ENCODE measurements around the gene MCU. TPM values are rescaled to one million over a fixed set of nuclear protein-coding genes. Genes with fewer than 3 reads are reported as not detected.

MCU gene
- total and polyA plus RNA-seq, 2 experiments from 2014 or later = 31.6 to 41.7 TPM

GRCh38 chr10:72925951-72926465, 234.1 kb downstream of the MCU start:
- Histone ChIP-seq H3K27me3 (no peaks in the 10 kb centered on the region), H3K9me2 (replicated peaks; ENCODE audit: insufficient read depth) (no peaks in the 10 kb centered on the region), H3K4me2 (no peak overlapping the region), H3K4me1 (ENCODE audit: insufficient read depth) (no peaks in the 10 kb centered on the region), H3K79me2 (no peaks in the 10 kb centered on the region), H2AFZ (no peak overlapping the region), H3K9me3 (ENCODE audit: low read depth) (no peaks in the 10 kb centered on the region), H3K36me3 (replicated peaks; ENCODE audit: insufficient read depth, low read depth) (no peaks in the 10 kb centered on the region), H3K4me3 (no peak overlapping the region), H3K27ac (no peak overlapping the region), H4K20me1 (ENCODE audit: insufficient read depth, poor library complexity, severe bottlenecking) (no peaks in the 10 kb centered on the region)
- 87% methylated on average over 3 of the region's 3 CpGs for WGBS (ENCODE audit: low lambda C conversion rate, missing lambda C conversion rate)
- TF ChIP-seq CTCF (IDR thresholded peaks at IDR 0.05; ENCODE audit: poor library complexity) = no peak
- no peak for DNase-seq (ENCODE audit: low spot score)

- Histone ChIP-seq H3K4me2 (no peak overlapping the region), H3K27me3 (no peaks in the 10 kb centered on the region), H3K79me2 (no peaks in the 10 kb centered on the region), H3K4me1 (ENCODE audit: insufficient read depth) (no peaks in the 10 kb centered on the region), H3K9me2 (replicated peaks; ENCODE audit: insufficient read depth) (no peaks in the 10 kb centered on the region), H3K9me3 (ENCODE audit: low read depth) (no peaks in the 10 kb centered on the region), H3K4me3 (no peak overlapping the region), H2AFZ (no peak overlapping the region), H3K27ac (no peak overlapping the region), H3K36me3 (replicated peaks; ENCODE audit: insufficient read depth, low read depth) (no peaks in the 10 kb centered on the region), H4K20me1 (ENCODE audit: insufficient read depth, poor library complexity, severe bottlenecking) (no peaks in the 10 kb centered on the region)
- TF ChIP-seq EZH2 (IDR thresholded peaks at IDR 0.05; ENCODE audit: borderline replicate concordance) (no peak), EZH2phosphoT487 (IDR thresholded peaks at IDR 0.05; ENCODE audit: low read depth, severe bottlenecking, unreplicated experiment) (no peak), CTCF (IDR thresholded peaks at IDR 0.05; ENCODE audit: poor library complexity) (no peak)
- WGBS (ENCODE audit: low lambda C conversion rate, missing lambda C conversion rate) = 81% methylated on average over 5 of the region's 5 CpGs
- no peak for DNase-seq (ENCODE audit: low spot score)
Measured at GRCh38 chr10:72927485-72927884, 235.5 kb downstream of the MCU start.

GRCh38 chr10:72928798-72929197, 236.9 kb downstream of the MCU start:
- Histone ChIP-seq H4K20me1 (ENCODE audit: insufficient read depth, poor library complexity, severe bottlenecking) (no peaks in the 10 kb centered on the region), H3K4me1 (ENCODE audit: insufficient read depth) (no peaks in the 10 kb centered on the region), H3K9me3 (ENCODE audit: low read depth) (no peaks in the 10 kb centered on the region), H3K27me3 (no peaks in the 10 kb centered on the region), H3K4me3 (no peak overlapping the region), H3K27ac (no peak overlapping the region), H3K9me2 (replicated peaks; ENCODE audit: insufficient read depth) (no peaks in the 10 kb centered on the region), H3K36me3 (replicated peaks; ENCODE audit: insufficient read depth, low read depth) (no peaks in the 10 kb centered on the region), H3K4me2 (no peak overlapping the region), H3K79me2 (no peaks in the 10 kb centered on the region), H2AFZ (no peak overlapping the region)
- TF ChIP-seq EZH2phosphoT487 (IDR thresholded peaks at IDR 0.05; ENCODE audit: low read depth, severe bottlenecking, unreplicated experiment) = no peak
- TF ChIP-seq CTCF (IDR thresholded peaks at IDR 0.05; ENCODE audit: poor library complexity) = no peak
- TF ChIP-seq EZH2 (IDR thresholded peaks at IDR 0.05; ENCODE audit: borderline replicate concordance) = no peak
- no peak for DNase-seq (ENCODE audit: low spot score)
- WGBS (ENCODE audit: low lambda C conversion rate, missing lambda C conversion rate) = 93% methylated on average over 5 of the region's 5 CpGs

- no peaks in the 10 kb centered on the region for H3K4me1 ChIP-seq (ENCODE audit: insufficient read depth)
Measured at GRCh38 chr10:72930276-72930675, 238.3 kb downstream of the MCU start.

More at GRCh38 chr10:72930276-72930675, 238.3 kb downstream of the MCU start:
- Histone ChIP-seq H2AFZ (no peak overlapping the region), H4K20me1 (ENCODE audit: insufficient read depth, poor library complexity, severe bottlenecking) (no peaks in the 10 kb centered on the region), H3K4me3 (no peak overlapping the region), H3K27ac (no peak overlapping the region), H3K9me3 (ENCODE audit: low read depth) (no peaks in the 10 kb centered on the region), H3K4me2 (no peak overlapping the region), H3K27me3 (no peaks in the 10 kb centered on the region), H3K36me3 (replicated peaks; ENCODE audit: insufficient read depth, low read depth) (no peaks in the 10 kb centered on the region), H3K79me2 (no peaks in the 10 kb centered on the region), H3K9me2 (replicated peaks; ENCODE audit: insufficient read depth) (no peaks in the 10 kb centered on the region)
- no peak for DNase-seq (ENCODE audit: low spot score)
- 77% methylated on average over 2 of the region's 2 CpGs for WGBS (ENCODE audit: low lambda C conversion rate, missing lambda C conversion rate)
- no peak for TF ChIP-seq EZH2 (IDR thresholded peaks at IDR 0.05; ENCODE audit: borderline replicate concordance)
- no peak for TF ChIP-seq CTCF (IDR thresholded peaks at IDR 0.05; ENCODE audit: poor library complexity)
- no peak for TF ChIP-seq EZH2phosphoT487 (IDR thresholded peaks at IDR 0.05; ENCODE audit: low read depth, severe bottlenecking, unreplicated experiment)
